Esophagus squamous epithelium (tissue), 5 donors: Measurements from ENCODE around the gene PPFIBP1. TPM values are rescaled to one million over a fixed set of nuclear protein-coding genes. Genes with fewer than 3 reads are reported as not detected.

Experiments
- DNase-seq: peaks from one replicate; lab custom pipeline; 2025; lab: John Stamatoyannopoulos, UW
- H3K27ac ChIP-seq, 4 donors: fragments of 200-600 bp; sonication (generic); one replicate each; pipeline ENCODE4 v1.5.1; 2016 to 2019; ENCODE audit warnings: mild to moderate bottlenecking in 1 of 4
- H3K27me3 ChIP-seq, 4 donors: fragments of 200-600 bp; sonication (generic); 1 replicate in 3 of 4; 2 replicates in 1 of 4; pipeline versions ENCODE4 v1.5.1 to v1.6.0; 2017 to 2021; ENCODE audit warnings: antibody characterized with exemption in 1 of 4
- H3K36me3 ChIP-seq, 3 donors: fragments of 200-600 bp; sonication (generic); one replicate each; pipeline ENCODE4 v1.5.1; 2016 to 2019
- H3K4me1 ChIP-seq, 3 donors: fragments of 200-600 bp; sonication (generic); one replicate each; pipeline ENCODE4 v1.5.1; 2017 to 2019
- H3K4me3 ChIP-seq, 4 donors: fragments of 200-600 bp; sonication (generic); 1 replicate in 3 of 4; 2 replicates in 1 of 4; pipeline ENCODE4 v1.5.1; 2016 to 2019; ENCODE audit warnings: mild to moderate bottlenecking in 2 of 4, moderate library complexity in 1 of 4
- H3K9me3 ChIP-seq, 3 donors: fragments of 200-600 bp; sonication (generic); one replicate each; pipeline ENCODE4 v1.5.1; 2016 to 2019
- CTCF ChIP-seq, 6 experiments: fragments of 450-650 bp in 4 of 6; fragments of 200-600 bp in 2 of 6; sonication (generic) in 2 of 6; IDR thresholded peaks; one replicate each; pipeline ENCODE4 v1.5.1; 2016 to 2019; ENCODE audit warnings: antibody characterized with exemption in 6 of 6, mild to moderate bottlenecking in 4 of 6, moderate library complexity in 4 of 6
- POLR2A ChIP-seq, 4 donors: fragments of 450-650 bp; IDR thresholded peaks; one replicate each; pipeline ENCODE4 v1.6.1; 2017; ENCODE audit warnings: antibody characterized with exemption in 4 of 4, mild to moderate bottlenecking in 4 of 4, moderate library complexity in 3 of 4
- WGBS, 2 donors: methylation state at CpG; one replicate each; pipeline ENCODE4 v1.1.5; 2018; 5-methylcytosine and 5-hydroxymethylcytosine counted together
- intact Hi-C: fragments of 100-400 bp; cut with DNase I; formaldehyde crosslinking; loops from one replicate; pipeline ENCODE4 v1.15.0; 2022
- total RNA-seq, 4 donors: library from RNA; depleted of rRNA; stranded (reverse); fragments of >200 nt; gene quantifications; one replicate each; pipeline ENCODE4 v1.1.0, GENCODE V29; 2016
- donor health status: DM: yes; HTN: yes; CAD: no.

Gene PPFIBP1
- total RNA-seq, 4 donors from 2014 or later, result 41.9 to 62.6 (median 46.7) TPM

- 86% methylated on average over 3 of the region's 3 CpGs for WGBS, 2 donors
- Histone ChIP-seq H3K9me3 (no peaks in the 10 kb centered on the region), H3K4me1 (peaks cover 6 to 64% (median 19%) of the 10 kb centered on the region in 3 donors), H3K36me3 (peaks cover 0 to 6% (median 0%) of the 10 kb centered on the region in 3 donors), H3K27me3 (no peaks in the 10 kb centered on the region), H3K4me3 (no peak overlapping the region), H3K27ac (no peak overlapping the region)
- DNase-seq, result no peak
- TF ChIP-seq POLR2A (IDR thresholded peaks at IDR 0.05), result no peak
- no peak for TF ChIP-seq CTCF (IDR thresholded peaks at IDR 0.05)
- intact Hi-C loops, result no loop called here
These were observed 90.9 kb downstream of the PPFIBP1 start for GRCh38 chr12:27614866-27615265.

- no peak overlapping the region for H3K27ac ChIP-seq
- no peaks in the 10 kb centered on the region for H3K9me3 ChIP-seq
- intact Hi-C loops, result no loop called here
- TF ChIP-seq POLR2A (IDR thresholded peaks at IDR 0.05) (no peak), CTCF (IDR thresholded peaks at IDR 0.05) (no peak)
- peaks cover 3 to 59% (median 18%) of the 10 kb centered on the region in 3 donors for H3K4me1 ChIP-seq
- no peak overlapping the region for H3K4me3 ChIP-seq
- no peaks in the 10 kb centered on the region for H3K27me3 ChIP-seq
- peaks cover 0 to 6% (median 0%) of the 10 kb centered on the region in 3 donors for H3K36me3 ChIP-seq
- no peak for DNase-seq
These were observed 91.4 kb downstream of the PPFIBP1 start for GRCh38 chr12:27615331-27615891.

GRCh38 chr12:27616356-27617142, 92.5 kb downstream of the PPFIBP1 start:
- H3K4me3 ChIP-seq, result no peak overlapping the region
- H3K36me3 ChIP-seq, result peaks cover 0 to 6% (median 0%) of the 10 kb centered on the region in 3 donors
- WGBS, 2 donors, result 41 to 46% methylated on average over 5 of the region's 5 CpGs
- DNase-seq, result no peak
- H3K9me3 ChIP-seq, result no peaks in the 10 kb centered on the region
- intact Hi-C loops, result no loop called here
- TF ChIP-seq POLR2A (IDR thresholded peaks at IDR 0.05) (no peak), CTCF (IDR thresholded peaks at IDR 0.05) (no peak)
- H3K27me3 ChIP-seq, result no peaks in the 10 kb centered on the region
- no peak overlapping the region for H3K27ac ChIP-seq
- H3K4me1 ChIP-seq, result peaks cover 3 to 52% (median 10%) of the 10 kb centered on the region in 3 donors

- no peaks in the 10 kb centered on the region for H3K9me3 ChIP-seq
- intact Hi-C loops, result no loop called here
- peaks cover 0 to 2% (median 0%) of the 10 kb centered on the region in 3 donors for H3K36me3 ChIP-seq
- H3K4me1 ChIP-seq, result peaks cover 3 to 53% (median 10%) of the 10 kb centered on the region in 3 donors
- no peak for TF ChIP-seq CTCF (IDR thresholded peaks at IDR 0.05)
- no peak for TF ChIP-seq POLR2A (IDR thresholded peaks at IDR 0.05)
- H3K4me3 ChIP-seq, result no peak overlapping the region
- whole genome bisulfite sequencing, 2 donors, result 76 to 81% methylated on average over 7 of the region's 7 CpGs
- H3K27me3 ChIP-seq, result no peaks in the 10 kb centered on the region
- H3K27ac ChIP-seq, result no peak overlapping the region
- no peak for DNase-seq
These were observed 94.8 kb downstream of the PPFIBP1 start for GRCh38 chr12:27618836-27619235.

- H3K4me3 ChIP-seq, result no peak overlapping the region
- TF ChIP-seq POLR2A (IDR thresholded peaks at IDR 0.05) (no peak), CTCF (IDR thresholded peaks at IDR 0.05) (no peak)
- H3K36me3 ChIP-seq, result no peaks in the 10 kb centered on the region
- no peaks in the 10 kb centered on the region for H3K9me3 ChIP-seq
- intact Hi-C loops, result no loop called here
- DNase-seq, result no peak
- H3K27me3 ChIP-seq, result no peaks in the 10 kb centered on the region
- H3K4me1 ChIP-seq, result peaks cover 3 to 53% (median 10%) of the 10 kb centered on the region in 3 donors
- H3K27ac ChIP-seq, result no peak overlapping the region
These were observed 95.3 kb downstream of the PPFIBP1 start for GRCh38 chr12:27619308-27619707.
